Stimulated activated CD8-positive, alpha-beta memory T cell treated with anti-CD3 and anti-CD28 coated beads, Interleukin-15, amount 100 ng/mL, for 24 hours (primary cell): ENCODE results near the gene MBD5.

Experiments
- DNase-seq: peaks from one replicate; pipeline ENCODE4 v3.0.0-alpha.2; 2020; ENCODE audit warnings: low read depth

Gene MBD5

DNA sequence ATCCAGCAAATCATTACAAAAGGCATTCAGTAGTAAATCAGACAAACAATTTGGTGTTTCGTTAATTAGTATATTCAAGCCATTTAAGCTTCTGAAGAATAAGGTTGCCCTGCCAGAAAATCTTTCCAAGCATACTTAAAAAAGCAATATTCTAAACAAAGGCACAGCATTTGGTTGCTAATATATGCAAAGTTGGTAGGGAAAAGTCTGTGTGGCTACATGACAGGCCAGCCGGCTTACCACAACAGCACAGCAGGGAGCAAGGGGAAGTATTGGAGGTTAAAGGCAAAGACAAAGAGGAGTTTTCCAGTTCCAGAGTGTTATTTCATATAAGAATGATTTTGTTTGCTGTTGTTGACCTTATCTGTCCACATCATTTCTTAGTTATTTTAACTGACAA is 282.3 kb downstream of the MBD5 start:
- no peak for DNase-seq

GRCh38 chr2:148305476-148305875 is 284.6 kb downstream of the MBD5 start:
- no peak for DNase-seq

DNA sequence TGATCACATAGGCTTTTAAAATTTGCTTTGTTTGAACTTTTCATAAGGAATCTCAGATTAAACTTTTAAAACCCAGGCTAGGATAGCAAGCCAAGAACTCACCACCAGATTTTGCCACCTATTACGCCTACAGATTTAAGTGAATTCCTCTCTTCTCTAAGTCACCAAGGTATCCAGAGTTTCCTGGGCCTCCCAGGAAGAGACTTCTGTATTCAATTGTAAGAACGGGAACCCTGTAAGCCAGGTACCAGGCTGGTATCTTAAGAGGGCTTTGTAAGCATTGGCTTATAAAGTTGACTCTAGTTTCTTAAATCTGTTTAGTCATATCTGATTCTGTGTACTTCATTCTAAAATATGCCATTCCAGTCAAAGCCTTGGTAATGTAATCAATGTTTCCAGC is 285.1 kb downstream of the MBD5 start:
- no peak for DNase-seq

DNA sequence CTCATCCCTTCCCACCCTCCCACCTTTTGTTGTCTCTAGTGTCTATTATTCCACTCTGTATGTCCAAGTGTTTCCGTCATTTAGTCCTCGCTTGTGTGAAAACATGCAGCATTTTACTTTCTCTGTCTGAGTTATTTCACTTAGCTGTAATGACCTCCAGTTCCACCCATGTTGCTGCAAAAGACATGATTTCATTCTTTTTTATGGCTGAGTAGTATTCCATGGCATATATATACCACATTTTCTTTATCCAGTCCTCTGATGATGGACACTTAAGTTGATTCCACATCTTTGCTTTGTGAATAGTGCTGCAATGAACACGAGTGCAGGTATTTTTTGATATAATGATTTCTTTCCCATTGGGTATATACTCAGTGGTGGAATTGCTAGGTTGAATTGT is 296.7 kb downstream of the MBD5 start:
- DNase-seq = no peak

DNA sequence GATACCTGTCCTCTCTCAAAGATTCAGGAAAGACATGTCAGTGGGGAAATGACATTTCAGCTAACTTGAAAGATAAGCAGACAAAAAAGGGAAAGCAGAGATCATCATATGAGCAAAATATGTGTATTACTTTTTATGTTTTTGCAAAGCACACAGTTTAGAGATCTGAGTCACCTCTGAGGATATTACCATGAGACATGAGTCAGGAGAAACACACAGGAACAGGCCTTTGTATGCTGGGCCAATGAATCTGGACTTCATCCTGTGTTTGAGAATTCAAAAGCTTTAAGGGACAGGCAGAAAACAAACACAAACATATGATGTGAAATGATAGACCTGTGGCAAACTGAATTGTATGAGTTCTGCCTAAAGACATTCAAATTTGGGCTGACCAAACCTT is 317.6 kb downstream of the MBD5 start:
- no peak for DNase-seq

DNA sequence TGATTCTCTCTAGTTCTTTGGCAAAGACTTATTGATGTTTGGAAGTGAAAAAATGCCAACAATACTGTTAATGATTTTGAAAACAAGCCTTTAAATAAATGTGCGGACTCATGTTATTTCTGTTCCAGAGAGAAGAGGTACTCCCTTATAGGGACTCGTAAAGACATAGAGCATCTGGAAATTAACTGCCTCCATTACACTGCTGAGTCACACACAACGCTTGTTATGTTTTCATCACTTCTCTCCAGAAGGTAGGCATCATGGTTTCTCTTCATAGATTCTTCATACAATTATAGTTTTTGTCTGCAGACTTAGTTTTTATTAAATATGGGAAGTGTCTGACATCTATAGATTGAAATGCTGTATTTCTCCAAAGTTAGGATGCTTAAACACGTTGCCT is 321.2 kb downstream of the MBD5 start:
- DNase-seq = no peak

- DNase-seq = no peak
Observed at GRCh38 chr2:148350199-148350598, 329.3 kb downstream of the MBD5 start.

DNA sequence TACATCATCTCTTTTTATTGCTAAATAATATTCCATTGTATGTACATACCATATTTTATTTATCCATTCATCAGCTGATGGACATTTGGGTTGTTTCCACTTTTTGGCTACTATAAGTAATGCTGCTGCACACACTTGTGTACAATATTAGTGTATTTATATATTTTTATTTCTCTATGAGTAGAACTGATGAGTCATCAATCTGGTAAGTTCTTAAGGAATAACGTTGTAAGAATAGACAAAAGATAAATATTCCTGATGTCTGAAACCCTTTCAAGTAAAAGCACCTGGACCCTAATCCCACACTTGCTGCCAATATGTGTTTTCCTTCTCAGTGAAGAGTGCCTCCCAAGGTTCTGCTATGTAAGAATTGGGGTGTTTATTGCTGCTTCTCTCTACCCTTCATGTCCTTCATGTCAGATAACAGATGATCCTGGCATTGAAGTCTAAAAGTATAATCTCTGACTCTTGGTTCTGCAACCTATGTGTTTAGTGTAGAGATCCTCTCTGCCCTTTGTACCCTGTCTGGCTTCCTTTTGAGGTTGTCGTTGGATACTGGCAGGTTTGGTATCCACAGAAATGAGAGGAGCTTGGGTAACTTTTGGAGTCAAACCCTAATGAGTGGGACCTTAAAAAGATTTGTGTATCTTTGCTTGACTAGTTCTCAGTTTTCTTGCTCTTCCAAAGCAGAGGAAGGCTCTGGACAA is 330.7 kb downstream of the MBD5 start:
- no peak for DNase-seq

DNA sequence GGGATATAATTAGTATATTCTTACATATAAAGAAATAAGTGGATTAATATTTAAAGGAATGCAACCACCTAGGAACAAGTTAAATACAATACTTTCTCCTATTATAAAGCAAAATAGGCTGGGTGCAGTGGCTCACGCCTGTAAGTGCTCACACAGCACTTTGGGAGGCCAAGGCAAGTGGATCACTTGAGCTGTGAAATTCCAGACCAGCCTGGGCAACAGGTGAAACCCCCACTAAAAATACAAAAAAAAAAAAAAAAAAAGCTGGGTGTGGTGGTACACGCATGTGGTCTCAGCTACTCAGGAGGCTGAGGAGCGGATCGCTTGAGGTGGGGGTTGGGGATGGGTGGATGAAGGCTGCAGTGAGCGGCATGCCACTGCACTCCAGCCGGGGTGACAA is 337.5 kb downstream of the MBD5 start:
- DNase-seq = no peak

DNA sequence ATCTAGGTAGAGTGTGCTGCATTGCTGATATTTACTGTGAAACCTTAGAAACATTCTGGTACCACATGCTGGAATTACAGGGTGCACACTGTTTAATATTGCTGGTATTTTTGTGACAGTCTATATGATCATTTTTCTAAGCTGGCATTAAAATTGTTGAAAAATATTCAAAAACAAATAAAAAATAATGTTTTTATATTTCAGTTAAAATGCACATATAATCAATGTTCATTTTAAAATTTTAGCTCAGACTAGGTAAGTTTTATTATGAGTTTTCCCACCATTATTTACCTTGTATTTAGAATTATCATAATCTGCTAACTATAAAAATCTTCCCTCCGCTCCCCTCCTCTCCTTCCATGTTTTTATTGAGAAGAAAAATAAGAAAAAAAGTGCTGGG is 339.8 kb downstream of the MBD5 start:
- no peak for DNase-seq

DNA sequence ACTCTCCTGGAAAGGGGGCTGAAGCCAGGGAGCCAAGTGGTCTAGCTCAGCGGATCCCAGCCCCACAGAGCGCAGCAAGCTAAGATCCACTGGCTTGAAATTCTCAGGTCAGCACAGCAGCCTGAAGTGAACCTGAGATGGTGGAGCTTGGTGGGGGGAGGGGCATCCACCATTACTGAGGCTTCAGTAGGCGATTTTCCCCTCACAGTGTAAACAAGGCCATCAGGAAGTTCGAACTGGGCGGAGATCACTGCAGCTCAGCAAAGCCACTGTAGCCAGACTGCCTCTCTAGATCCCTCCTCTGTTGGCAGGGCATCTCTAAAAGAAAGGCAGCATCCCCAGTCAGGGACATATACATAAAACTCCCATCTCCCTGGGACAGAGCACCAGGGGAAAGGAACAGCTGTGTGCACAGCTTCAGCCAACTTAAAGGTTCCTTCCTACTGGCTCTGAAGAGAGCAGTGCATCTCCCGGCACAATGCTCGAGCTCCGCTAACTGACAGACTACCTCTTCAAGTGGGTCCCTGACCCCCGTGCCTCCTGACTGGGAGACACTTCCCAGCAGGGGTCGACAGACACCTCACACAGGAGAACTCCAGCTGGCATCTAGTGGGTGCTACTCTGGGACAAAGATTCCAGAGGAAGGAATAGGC is 341.4 kb downstream of the MBD5 start:
- DNase-seq = no peak

GRCh38 chr2:148375214-148375613 is 354.3 kb downstream of the MBD5 start:
- DNase-seq = no peak

- DNase-seq = no peak
Observed at GRCh38 chr2:148391324-148391723, 370.4 kb downstream of the MBD5 start.

- DNase-seq = no peak
Observed at GRCh38 chr2:148402786-148403185, 381.9 kb downstream of the MBD5 start.

DNA sequence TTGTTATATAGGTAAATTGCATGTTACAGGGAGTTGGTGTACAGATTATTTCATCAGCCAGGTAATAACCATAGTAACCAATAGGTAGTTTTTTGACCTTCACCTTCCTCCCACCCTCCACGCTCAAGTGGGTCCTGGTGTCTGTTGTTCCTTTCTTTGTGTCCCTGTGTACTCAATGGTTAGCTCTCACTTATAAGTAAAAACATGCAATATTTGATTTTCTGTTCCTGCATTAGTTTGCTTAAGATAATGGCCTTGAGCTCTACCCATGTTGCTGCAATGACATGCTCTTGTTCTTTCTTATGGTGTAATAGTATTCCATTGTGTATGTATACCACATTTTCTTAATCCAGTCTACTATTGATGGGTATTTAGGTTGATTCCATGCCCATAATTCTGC is 390.0 kb downstream of the MBD5 start:
- DNase-seq = no peak

- no peak for DNase-seq
Observed at GRCh38 chr2:148416248-148416647, 395.4 kb downstream of the MBD5 start.

DNA sequence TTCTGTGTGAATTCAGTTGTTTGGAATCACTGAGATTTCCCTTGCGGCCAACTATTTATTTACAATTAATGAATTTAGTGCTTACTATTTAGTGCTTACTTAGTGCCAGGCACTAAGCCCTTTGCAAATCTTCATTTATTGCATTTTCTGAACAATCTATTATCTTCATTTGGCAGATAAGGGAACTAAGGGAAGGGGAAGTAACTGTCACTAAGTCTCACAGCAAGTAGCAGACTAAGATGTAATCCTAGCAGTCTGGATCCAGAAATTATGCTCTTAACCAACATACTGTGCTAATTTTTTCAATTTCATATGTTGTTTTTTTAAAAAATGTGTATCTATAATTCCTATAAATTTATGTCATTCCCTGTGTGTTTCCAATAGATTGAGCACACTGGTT is 409.2 kb downstream of the MBD5 start:
- no peak for DNase-seq

DNA sequence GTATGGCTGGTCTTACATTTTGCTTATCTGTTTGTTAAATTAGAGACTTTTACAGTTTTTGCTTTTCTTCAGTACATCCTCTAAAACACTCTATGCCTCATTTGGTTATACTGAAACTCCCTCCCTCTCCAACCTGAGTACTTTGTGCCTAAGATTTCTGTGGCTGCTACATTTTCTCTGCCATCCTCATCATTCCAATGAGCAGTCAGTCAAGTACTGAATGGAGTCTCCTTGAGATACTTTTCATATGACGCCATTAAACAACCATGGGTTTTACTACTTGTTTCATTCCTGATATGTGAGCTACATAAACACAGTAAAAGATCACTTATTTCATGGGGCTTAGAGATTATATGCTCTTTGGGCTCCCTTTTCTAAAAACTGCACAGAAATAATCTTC is 427.0 kb downstream of the MBD5 start:
- no peak for DNase-seq

DNA sequence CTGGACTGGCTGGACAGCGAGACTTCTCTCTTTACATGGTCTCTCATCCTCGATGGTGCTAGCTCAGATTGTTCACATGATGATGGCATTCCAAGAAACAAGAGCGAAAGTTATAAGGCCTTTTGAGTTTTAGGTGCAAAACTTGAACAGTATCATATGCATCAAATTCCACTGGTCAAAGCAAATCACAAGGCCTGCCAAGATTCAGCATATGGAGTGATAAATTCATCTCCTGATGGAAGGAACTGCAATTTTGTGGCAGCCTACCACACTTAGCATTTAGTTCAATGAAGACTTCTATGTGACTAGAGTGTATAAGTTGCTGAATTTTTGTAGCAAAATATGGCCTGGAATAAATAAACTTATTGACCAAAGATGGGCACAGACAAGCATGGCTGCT is 429.6 kb downstream of the MBD5 start:
- no peak for DNase-seq

DNA sequence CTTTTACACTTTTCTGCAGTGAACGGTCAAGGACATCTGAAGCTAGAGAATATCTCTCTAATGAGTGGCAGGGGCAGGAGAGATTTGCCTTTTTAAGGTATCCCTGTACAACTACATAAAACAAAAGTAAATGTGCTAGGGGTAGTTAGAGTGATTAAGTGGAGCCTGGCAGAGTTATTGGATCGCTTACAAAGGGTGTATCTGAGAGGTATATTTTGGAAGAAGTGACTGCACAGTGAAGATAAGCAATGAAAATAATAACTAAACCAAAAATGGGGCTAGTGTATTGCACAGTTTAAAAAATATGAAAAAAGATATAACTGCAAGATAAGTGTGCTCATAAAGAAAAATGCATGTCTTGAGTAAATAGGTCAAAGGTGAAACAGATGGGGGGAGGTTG is 430.2 kb downstream of the MBD5 start:
- DNase-seq = no peak

GRCh38 chr2:148455791-148456190 is 434.9 kb downstream of the MBD5 start:
- DNase-seq = no peak

- no peak for DNase-seq
Observed at GRCh38 chr2:148458171-148458570, 437.3 kb downstream of the MBD5 start.

DNA sequence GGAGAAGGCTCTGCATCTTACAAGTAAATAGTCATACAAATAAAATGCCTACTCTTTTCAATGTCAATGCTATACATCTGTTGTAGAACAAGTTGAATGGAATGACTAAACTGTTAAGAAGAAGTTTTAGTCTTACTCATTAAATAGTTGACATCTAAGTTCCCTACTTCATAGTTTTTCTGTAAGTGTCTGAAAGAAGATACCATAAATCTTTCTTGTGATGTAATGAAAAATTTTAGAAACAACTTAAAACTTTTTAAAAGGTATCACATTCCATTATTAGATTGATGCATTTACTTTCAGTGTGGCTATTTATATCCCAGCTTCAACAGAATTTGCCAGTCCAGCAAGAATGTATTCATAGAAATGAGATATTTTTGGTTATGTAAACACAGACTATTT is 438.5 kb downstream of the MBD5 start:
- no peak for DNase-seq

GRCh38 chr2:148461876-148462275 is 441.0 kb downstream of the MBD5 start:
- DNase-seq = no peak
